Type B pancreatic cell (in vitro differentiated cells): ENCODE data around the gene CORO7. TPM values are rescaled to one million over a fixed set of nuclear protein-coding genes. Genes with fewer than 3 reads are reported as not detected.

Experiments
- DNase-seq: peaks from one replicate; pipeline ENCODE4 v3.0.0; 2021; ENCODE audit warnings: mixed read lengths; ENCODE audit not compliant: unreplicated experiment; ENCODE audit errors: extremely low spot score
- H3K27ac Mint-ChIP-seq: 2 replicates; pipeline ENCODE4 v1.8.0; 2021; ENCODE audit warnings: mild to moderate bottlenecking, mixed read lengths
- H3K27me3 Mint-ChIP-seq: 2 replicates; pipeline ENCODE4 v1.8.0; 2021; ENCODE audit warnings: mixed read lengths
- H3K36me3 Mint-ChIP-seq: 2 replicates; pipeline ENCODE4 v1.8.0; 2021; ENCODE audit warnings: mixed read lengths
- H3K4me1 Mint-ChIP-seq: one replicate; pipeline ENCODE4 v1.8.0; 2021; ENCODE audit warnings: mixed read lengths; ENCODE audit not compliant: unreplicated experiment
- H3K4me3 Mint-ChIP-seq: 2 replicates; pipeline ENCODE4 v1.8.0; 2021; ENCODE audit warnings: mild to moderate bottlenecking, mixed read lengths
- H3K9me3 Mint-ChIP-seq: 2 replicates; pipeline ENCODE4 v1.8.0; 2021; ENCODE audit warnings: mixed read lengths
- CTCF ChIP-seq: fragments of 200-600 bp; sonication (generic); conservative IDR thresholded peaks from 2 replicates; pipeline ENCODE4 v1.5.0; 2021; ENCODE audit warnings: antibody characterized with exemption, mild to moderate bottlenecking
- total RNA-seq: library from RNA; stranded (reverse); gene quantifications from 2 replicates; pipeline ENCODE4 v1.2.1, GENCODE V29; 2021; ENCODE audit warnings: low replicate concordance

Gene CORO7
- total RNA-seq, 1 donor from 2014 or later: 32.3 TPM

- Mint-ChIP-seq H3K9me3 (no peaks in the 10 kb centered on the region), H3K27me3 (no peaks in the 10 kb centered on the region), H3K4me3 (no peak overlapping the region), H3K36me3 (no peaks in the 10 kb centered on the region), H3K27ac (no peak overlapping the region), H3K4me1 (peaks cover 14% of the 10 kb centered on the region)
- no peak for TF ChIP-seq CTCF
- no peak for DNase-seq
Observed at GRCh38 chr16:4332623-4333307, 83.6 kb downstream of the CORO7 start.

GRCh38 chr16:4332083-4332482, 84.3 kb downstream of the CORO7 start:
- Mint-ChIP-seq H3K27ac (no peak overlapping the region), H3K4me3 (no peak overlapping the region), H3K4me1 (peaks cover 14% of the 10 kb centered on the region), H3K9me3 (no peaks in the 10 kb centered on the region), H3K27me3 (no peaks in the 10 kb centered on the region), H3K36me3 (no peaks in the 10 kb centered on the region)
- DNase-seq: no peak
- TF ChIP-seq CTCF: no peak

- DNase-seq: no peak
- peak; percentile 96 for TF ChIP-seq CTCF
- H3K9me3 Mint-ChIP-seq: no peaks in the 10 kb centered on the region
- H3K27me3 Mint-ChIP-seq: no peaks in the 10 kb centered on the region
- H3K4me3 Mint-ChIP-seq: no peak overlapping the region
- no peaks in the 10 kb centered on the region for H3K36me3 Mint-ChIP-seq
- peaks cover 14% of the 10 kb centered on the region for H3K4me1 Mint-ChIP-seq
- H3K27ac Mint-ChIP-seq: peak overlapping the region; percentile 15
Observed at GRCh38 chr16:4330277-4330874, 86.0 kb downstream of the CORO7 start.

- H3K27me3 Mint-ChIP-seq: no peaks in the 10 kb centered on the region
- no peak for DNase-seq
- no peaks in the 10 kb centered on the region for H3K36me3 Mint-ChIP-seq
- H3K9me3 Mint-ChIP-seq: no peaks in the 10 kb centered on the region
- TF ChIP-seq CTCF: no peak
- peak overlapping the region; percentile 15 for H3K4me3 Mint-ChIP-seq
- peak overlapping the region; percentile 15 for H3K27ac Mint-ChIP-seq
- peaks cover 20% of the 10 kb centered on the region for H3K4me1 Mint-ChIP-seq
Observed at GRCh38 chr16:4328782-4329775, 87.3 kb downstream of the CORO7 start.

- H3K27me3 Mint-ChIP-seq: no peaks in the 10 kb centered on the region
- H3K4me1 Mint-ChIP-seq: peaks cover 20% of the 10 kb centered on the region
- H3K4me3 Mint-ChIP-seq: peak overlapping the region; percentile 74
- no peak for DNase-seq
- peak; percentile 72 for TF ChIP-seq CTCF
- no peak overlapping the region for H3K27ac Mint-ChIP-seq
- no peaks in the 10 kb centered on the region for H3K9me3 Mint-ChIP-seq
- no peaks in the 10 kb centered on the region for H3K36me3 Mint-ChIP-seq
Observed at GRCh38 chr16:4328046-4328781, 88.2 kb downstream of the CORO7 start.
